AG04449 (cell line): ENCODE measurements around the gene ACADVL.

Experiments
- CTCF ChIA-PET: fragments of 350-600 bp; formaldehyde crosslinking; extraction: SDS; loops from one replicate; lab custom pipeline; 2021; ENCODE audit warnings: antibody characterized with exemption; lab: Yijun Ruan, JAX
- POLR2A ChIA-PET: fragments of 400-600, 350-600 bp; formaldehyde crosslinking; extraction: SDS; loops from one replicate; lab custom pipeline; 2020; ENCODE audit warnings: antibody characterized with exemption, inconsistent platforms; lab: Yijun Ruan, JAX
- DNase-seq: peaks from one replicate; pipeline ENCODE4 v3.0.0-alpha.2; 2010; ENCODE audit warnings: low read depth, low spot score
- H3K4me3 ChIP-seq: 2 replicates; pipeline ENCODE4 v1.5.1; 2011; ENCODE audit warnings: low read depth, mild to moderate bottlenecking, control low read depth, low read length
- TF ChIP-seq, protein P1 (sequence below): IDR thresholded peaks from one replicate; pipeline ENCODE4 v1.5.1; 2011; ENCODE audit warnings: mild to moderate bottlenecking, moderate library complexity, low read length, control low read depth, inconsistent platforms; ENCODE audit not compliant: insufficient read depth; ENCODE audit errors: missing control alignments

Gene ACADVL

GRCh38 chr17:7176107-7176840, 43.5 kb upstream of the ACADVL start:
- no peak overlapping the region for H3K4me3 ChIP-seq

DNA sequence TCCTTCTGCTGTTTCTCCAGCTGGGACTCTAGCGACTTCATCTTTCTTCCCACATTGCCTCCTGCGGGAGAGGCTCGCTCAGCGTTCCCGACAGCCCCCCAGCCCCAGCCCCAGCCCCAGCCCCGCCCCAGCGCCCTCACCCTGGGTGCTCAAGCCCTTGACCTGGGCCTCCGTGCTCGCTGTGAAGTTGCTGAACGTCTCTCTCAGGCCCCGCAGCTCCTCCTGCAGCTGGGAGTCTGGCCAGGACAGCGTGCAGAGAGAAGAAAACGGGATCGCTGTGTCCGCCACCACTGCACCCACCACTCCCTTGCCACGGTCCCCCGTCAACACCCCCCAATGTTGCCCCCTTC, 42.9 kb upstream of the ACADVL start:
- POLR2A ChIA-PET, result no interaction called here
- H3K4me3 ChIP-seq, result peak overlapping the region; percentile 60
- CTCF ChIA-PET, result interaction anchor here (0.6 to 4.1 kb wide), 32 partner anchors 9 to 333 kb away, joined by 3 to 156 read pairs (median 4); partner anchors contain the start of genes ACADVL, DLG4, SLC16A11 and SLC16A13
- DNase-seq, result no peak
- TF ChIP-seq, protein P1, sequence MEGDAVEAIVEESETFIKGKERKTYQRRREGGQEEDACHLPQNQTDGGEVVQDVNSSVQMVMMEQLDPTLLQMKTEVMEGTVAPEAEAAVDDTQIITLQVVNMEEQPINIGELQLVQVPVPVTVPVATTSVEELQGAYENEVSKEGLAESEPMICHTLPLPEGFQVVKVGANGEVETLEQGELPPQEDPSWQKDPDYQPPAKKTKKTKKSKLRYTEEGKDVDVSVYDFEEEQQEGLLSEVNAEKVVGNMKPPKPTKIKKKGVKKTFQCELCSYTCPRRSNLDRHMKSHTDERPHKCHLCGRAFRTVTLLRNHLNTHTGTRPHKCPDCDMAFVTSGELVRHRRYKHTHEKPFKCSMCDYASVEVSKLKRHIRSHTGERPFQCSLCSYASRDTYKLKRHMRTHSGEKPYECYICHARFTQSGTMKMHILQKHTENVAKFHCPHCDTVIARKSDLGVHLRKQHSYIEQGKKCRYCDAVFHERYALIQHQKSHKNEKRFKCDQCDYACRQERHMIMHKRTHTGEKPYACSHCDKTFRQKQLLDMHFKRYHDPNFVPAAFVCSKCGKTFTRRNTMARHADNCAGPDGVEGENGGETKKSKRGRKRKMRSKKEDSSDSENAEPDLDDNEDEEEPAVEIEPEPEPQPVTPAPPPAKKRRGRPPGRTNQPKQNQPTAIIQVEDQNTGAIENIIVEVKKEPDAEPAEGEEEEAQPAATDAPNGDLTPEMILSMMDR, result no peak

More at GRCh38 chr17:7176107-7176840, 43.5 kb upstream of the ACADVL start:
- ChIA-PET CTCF (interaction anchor here (0.6 to 4.1 kb wide), 15 partner anchors 9 to 191 kb away, joined by 3 to 156 read pairs (median 5); partner anchors contain the start of genes ACADVL, DLG4 and SLC16A11), POLR2A (no interaction called here)
- no peak for DNase-seq
- TF ChIP-seq, protein P1, result no peak

- POLR2A ChIA-PET, result interaction anchor here (0.5 kb wide), 1 partner anchor 89 kb away, joined by 3 read pairs; no protein-coding TSS in a partner anchor
- H3K4me3 ChIP-seq, result peak overlapping the region; percentile 60
- TF ChIP-seq, protein P1, result peak; percentile 86
- CTCF ChIA-PET, result interaction anchor here (0.6 to 4.1 kb wide), 35 partner anchors 8 to 511 kb away, joined by 3 to 156 read pairs (median 4); partner anchors contain the start of genes ACADVL, DLG4, SLC16A11 and SLC16A13
- DNase-seq, result no peak
Observed at GRCh38 chr17:7177191-7177953, 42.4 kb upstream of the ACADVL start.

DNA sequence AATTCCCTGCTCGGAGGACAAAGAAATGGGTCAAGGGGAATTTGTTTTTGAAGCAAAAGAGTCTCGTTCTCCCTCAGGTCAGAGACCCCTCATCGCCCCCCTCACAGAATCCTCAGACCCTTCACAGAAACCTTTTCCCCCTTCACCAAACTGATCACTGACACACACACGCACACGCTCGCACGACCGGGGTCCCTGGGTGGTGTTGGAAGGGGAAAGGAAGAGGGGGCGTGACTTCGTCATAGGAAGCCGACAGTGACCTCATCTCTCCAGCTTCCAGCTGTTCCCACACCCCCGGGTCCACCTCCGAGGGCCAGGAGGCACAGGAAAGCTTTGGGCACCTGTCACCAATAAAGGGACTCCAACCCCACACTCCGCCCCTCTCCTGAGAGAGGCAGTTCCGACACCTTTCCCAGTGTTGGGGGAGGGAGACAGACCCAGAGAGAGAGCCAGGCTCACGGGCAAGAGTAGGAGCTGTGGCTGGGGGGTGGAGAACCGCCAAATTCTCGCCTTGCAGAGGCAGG, 41.7 kb upstream of the ACADVL start:
- peak overlapping the region; percentile 60 for H3K4me3 ChIP-seq
- DNase-seq, result no peak
- ChIA-PET POLR2A (interaction anchor here (0.5 kb wide), 1 partner anchor 88 kb away, joined by 3 read pairs; no protein-coding TSS in a partner anchor), CTCF (interaction anchor here (0.9 to 4.1 kb wide), 26 partner anchors 8 to 510 kb away, joined by 3 to 156 read pairs (median 6); partner anchors contain the start of genes ACADVL, DLG4, SLC16A11 and SLC16A13)
- TF ChIP-seq, protein P1, result no peak

- no peak for DNase-seq
- CTCF ChIA-PET, result interaction anchor here (1.9 to 4.1 kb wide), 5 partner anchors 10 to 130 kb away, joined by 6 to 156 read pairs (median 15); partner anchors contain the start of gene SLC16A11
- POLR2A ChIA-PET, result no interaction called here
- no peak overlapping the region for H3K4me3 ChIP-seq
- TF ChIP-seq, protein P1, result no peak
Observed at GRCh38 chr17:7178973-7179316, 40.8 kb upstream of the ACADVL start.
